Stimulated activated CD4-positive, alpha-beta T cell treated with anti-CD3 and anti-CD28 coated beads, Interleukin-12 subunit alpha, Interleukin-12 subunit beta, amount 100 ng/mL, for 4 hours (primary cell): ENCODE results near the gene PDLIM4.

Experiments used
- DNase-seq: peaks from one replicate; pipeline ENCODE4 v3.0.0-alpha.2; 2020

The PDLIM4 gene

DNA sequence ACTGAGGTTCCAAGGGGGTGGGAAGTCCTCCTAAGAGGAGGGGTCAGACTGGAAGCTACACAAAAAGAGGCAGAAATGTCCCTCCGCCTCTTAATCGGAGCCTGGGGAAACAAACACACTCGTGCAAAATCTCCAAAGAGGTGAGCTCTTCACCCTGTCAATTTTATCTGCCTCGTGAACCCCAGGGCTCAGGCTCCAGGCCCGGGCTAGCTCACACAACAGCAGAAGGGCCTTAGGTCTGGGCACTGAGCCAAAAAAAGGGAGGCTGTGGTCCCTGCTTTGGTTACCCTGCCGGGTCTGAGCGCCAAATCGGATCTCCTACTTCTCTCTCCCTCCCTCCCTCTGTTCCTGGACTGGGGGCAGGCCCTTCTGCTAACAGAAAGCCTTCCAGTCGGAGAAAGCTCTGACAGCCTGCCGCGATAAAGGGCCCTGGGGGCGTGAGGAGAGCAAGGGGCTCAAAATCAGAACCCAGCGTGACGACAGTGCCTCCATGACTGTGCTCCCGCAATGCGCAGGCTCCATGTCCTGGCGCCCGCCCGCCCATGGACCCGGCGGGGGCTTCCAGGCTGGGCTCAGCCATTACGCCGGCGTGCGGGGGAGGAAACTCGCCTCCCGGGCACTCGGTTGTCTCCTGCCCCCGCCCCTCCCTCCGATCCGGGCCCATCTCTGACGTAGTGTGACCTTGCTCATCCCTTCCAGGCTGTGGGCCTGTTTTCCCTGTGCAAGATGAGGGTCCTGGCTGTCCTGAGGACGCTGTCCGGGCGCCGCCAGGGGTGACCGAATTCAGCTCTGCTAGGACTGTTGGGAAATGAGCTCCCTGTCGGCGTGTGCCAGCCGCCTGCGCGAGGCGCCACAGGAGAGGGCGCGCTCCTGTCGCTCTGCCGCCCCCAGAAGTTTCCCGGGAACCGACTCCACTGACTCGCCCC is 35.8 kb downstream of the PDLIM4 start:
- DNase-seq, result peak; percentile 76

DNA sequence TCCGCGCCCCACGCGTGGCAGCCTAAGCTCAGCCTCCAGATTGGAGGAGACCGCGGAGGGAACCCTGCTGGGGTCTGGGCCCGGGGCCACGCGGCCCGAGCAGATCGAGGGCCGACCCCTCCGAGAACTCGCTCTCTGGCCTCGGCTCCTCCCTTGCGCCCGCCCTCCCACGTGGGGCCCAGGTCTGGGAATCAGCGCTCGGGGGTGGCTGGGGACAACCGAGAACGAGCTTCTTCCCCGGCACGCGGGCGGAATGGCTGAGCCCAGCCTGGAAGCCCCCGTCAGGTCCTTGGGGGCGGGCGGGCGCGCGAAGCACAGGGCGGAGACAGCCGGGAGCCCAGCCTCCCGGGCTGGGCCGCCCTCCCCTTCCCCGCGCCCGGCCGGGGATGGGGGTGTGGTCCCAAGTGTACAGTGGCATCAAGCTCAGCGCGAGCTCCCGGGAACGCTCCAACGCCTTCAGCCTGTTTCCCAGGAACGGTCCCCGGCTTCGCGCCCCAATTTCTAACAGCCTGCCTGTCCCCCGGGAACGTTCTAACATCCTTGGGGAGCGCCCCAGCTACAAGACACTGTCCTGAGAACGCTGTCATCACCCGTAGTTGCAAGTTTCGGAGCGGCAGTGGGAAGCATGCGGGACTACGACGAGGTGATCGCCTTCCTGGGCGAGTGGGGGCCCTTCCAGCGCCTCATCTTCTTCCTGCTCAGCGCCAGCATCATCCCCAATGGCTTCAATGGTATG is 36.7 kb downstream of the PDLIM4 start, which contains the start of gene SLC22A4:
Gene SLC22A4, plus strand, starts transcription at position 403 of the 736 bp plus-strand sequence. Its CDS starts 223 bp downstream, at position 626.
- peak; percentile 77 for DNase-seq

DNA sequence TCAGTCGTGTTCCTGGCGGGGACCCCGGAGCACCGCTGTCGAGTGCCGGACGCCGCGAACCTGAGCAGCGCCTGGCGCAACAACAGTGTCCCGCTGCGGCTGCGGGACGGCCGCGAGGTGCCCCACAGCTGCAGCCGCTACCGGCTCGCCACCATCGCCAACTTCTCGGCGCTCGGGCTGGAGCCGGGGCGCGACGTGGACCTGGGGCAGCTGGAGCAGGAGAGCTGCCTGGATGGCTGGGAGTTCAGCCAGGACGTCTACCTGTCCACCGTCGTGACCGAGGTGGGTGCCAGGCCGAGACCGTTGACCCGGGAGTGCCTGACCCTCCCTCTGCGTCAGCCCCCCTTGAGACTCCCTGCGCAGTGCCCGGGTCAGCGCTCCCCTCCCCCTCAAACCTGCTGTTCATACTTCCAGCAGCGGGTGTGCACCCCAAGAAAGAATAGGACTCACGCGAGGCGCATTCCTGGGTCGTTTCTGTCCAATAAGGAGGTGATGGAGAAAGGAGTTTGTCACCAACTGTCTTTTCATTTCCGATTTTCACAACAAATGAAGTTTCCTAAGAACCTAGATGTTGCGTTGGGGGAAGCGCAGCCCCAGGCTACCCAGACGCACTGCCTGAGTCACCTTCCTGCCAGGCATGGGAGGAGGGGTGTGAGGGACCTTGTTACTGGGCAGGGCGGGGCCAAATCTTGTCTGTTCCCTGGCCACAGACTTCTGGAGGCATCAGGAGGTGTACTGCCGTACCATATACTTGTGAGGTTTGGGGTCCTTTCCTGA is 37.4 kb downstream of the PDLIM4 start:
- DNase-seq, result peak; percentile 72

DNA sequence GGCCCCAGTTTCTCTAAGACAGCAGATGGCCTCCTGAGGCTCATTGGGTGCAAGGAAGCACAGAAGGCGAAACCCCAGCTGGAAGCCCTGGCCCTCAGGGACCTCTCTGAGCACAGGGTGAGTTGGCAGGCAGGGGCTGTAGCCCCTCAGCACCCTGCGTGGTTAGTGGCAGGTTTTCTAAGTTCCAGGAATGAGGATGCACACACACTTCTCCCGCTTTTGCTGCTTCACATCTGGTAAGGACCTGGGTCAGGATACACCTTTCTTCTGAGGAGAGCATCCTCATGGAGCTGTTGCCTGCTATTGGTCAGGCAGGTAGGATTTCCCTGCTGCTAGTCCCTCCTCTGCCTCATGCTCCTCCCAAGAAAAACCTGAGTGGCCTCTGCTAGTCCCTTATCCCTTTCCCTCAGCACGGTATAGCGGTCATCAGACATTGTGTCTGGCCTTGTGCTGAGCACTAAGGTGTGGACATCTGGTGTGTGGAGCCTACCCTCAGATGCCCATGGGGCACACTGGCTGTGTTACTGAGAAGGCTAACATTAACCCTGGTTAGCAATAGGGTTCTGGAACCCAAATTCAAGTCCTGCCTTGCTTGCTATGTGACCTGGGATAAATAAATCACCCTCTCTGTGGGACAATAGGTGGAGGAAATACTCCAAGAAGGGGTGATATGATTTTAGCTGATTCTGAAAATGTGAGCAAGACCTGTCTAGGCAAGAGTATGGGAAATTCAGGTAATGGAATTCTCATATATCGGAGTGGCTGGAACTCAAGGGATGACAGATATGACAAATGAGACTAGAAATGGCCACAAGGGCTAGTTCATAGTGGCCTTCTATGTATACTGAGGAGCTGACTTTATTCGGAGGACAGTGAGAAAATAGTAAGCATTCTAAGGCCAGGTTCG is 38.3 kb downstream of the PDLIM4 start:
- DNase-seq, result no peak

DNA sequence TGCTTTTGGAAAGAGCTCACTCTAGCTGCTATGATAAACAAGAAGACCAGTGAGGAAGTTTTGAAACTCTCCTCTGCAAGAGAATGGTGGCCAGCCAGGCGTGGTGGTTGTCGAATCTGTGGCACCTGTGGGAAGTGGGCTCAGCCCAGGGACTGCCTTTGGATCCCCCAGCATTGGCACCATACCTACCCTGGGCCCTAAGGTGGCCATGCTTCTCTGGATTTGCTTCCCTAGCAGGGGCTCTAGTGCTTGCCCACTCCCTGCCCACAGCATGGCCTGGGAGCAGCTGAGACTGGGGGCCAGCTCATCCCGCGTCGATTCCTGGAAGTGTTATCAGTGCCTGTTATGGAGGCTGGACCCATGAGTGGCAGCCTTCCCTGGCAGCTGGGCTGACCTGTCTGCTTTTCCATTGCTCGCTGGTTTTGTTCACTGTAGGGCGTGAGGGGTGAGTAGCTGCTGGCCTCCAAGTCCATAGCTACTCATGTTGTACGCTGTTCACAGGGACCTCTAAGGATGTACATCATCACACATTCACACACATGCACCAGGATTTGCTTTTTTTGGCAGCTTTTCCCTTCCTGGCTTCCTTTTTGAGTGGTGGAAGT is 39.0 kb downstream of the PDLIM4 start:
- no peak for DNase-seq

DNA sequence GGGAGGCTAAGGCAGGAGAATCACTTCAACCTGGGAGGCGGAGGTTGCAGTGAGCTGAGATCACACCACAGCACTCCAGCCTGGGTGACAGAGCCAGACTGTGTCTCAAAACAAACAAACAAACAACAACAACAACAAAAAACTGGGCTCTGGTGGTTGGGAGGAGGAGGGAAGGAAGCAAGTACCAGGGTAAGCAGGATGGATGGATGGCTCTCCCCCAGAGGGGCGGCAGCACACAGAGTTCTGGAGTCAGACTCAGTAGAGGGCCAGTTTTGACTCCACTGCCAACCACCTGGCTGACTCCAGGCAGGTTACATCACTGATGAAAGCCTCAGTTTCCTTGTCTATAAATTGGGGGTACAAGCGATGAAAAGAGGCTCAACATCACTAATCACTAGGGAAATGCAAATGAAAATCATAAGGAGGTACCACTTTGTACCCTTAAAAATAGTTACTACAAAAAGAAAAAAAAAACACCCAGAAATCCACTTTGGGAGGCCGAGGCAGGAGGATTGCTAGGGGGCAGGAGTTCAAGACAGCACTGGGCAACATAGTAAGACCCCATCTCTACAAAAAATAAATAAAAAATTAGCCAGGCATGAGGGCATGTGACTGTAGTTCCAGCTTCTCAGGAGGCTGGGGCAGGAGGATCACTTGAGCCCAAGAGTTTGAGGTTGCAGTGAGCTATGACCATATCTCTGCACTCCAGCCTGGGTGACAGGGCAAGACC is 39.9 kb downstream of the PDLIM4 start:
- no peak for DNase-seq

DNA sequence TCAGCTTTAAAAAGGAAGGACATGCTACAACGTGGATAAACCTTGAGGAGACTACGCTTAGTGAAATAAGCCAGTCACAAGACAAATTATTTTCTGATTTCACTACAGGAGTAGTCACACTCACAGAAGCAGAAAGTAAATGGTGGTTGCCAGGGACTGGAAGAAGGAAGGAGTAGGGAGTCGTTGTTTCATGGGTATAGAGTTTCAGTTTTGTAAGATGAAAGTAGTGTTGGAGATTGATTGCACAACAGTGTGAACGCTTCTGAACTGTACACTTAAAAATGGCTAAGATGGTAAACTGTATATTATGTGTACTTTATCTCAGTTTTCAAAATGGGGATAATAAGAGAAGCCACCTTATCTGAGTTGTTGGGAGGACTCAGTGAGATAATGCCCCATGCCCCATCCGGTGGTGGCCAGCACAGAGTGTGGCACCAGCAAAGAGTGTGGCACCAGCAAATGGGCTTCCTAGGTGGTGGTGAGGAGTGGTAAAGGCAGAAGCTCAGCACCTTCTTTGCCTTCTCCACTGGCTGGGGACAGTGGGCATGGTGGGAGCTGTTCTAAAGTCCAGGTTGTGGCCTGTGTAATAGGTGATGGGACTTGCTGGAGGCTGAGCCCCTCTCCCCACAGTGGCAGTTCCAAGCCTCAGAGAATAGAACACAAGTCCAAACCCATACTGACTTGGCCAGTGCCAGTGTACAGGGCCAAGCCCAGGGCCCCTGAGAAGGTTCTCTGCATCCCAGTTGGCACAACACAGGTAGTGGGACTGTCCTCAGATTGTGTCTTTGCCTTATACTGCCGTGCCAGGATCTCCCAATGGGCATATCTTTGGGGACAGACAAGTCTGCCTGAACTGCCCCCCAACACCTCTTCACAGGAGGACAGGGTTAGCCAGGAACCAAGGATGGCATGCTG is 41.1 kb downstream of the PDLIM4 start:
- DNase-seq, result no peak

DNA sequence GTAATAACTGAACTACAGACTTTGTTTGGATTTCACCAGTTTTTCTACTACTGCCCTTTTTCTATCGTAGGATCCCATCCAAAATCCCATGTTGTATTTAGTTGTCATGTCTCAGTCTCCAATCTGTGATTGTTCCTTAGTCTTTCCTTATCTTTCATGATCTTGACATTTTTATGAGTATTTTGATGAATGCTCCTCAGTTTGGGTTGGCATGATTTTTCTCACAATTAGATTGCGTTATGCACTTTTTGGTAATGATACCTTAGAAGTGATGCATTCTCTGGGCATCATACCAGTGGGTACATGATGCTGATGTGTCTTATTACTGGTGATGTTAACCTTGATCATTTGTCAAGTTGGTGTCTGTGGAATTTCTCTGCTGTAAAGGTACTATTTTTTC is 42.4 kb downstream of the PDLIM4 start:
- DNase-seq, result no peak

DNA sequence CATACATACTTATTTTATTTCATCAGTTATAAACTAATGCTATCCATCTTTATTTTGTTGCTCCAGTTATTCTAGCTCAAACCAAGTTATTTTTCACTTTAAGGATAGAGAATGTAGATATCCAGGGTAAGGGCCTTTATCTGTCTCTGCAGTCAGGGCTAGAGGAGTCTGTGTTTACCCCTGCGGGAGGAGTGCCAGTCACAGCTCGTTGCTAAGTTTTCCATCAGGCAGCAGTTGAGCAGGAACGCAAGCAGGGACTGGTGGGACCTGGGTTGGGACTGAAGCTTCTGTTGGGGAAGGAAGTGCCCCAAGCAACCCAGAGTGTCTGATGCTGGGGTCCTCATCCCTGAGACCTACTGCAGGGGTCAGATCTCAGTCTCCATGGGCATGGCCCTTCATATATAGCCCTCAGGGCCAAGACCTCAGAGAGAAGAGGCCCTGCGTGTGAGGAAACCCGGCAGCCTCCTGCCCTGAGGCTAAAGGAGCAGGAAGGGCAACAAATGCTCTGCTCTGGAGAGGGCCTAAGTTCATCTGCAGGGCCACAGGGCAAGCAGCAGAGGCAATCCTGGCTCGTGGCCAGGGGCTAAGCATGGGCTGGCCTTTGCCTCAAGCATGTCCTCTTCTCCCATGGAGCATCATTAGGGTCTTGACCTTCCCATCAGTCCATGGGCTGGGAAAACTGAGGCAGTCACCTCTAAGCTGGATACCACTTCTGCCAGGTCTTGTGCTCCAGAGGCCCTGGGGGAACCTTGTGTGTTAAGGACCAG is 43.3 kb downstream of the PDLIM4 start:
- no peak for DNase-seq

DNA sequence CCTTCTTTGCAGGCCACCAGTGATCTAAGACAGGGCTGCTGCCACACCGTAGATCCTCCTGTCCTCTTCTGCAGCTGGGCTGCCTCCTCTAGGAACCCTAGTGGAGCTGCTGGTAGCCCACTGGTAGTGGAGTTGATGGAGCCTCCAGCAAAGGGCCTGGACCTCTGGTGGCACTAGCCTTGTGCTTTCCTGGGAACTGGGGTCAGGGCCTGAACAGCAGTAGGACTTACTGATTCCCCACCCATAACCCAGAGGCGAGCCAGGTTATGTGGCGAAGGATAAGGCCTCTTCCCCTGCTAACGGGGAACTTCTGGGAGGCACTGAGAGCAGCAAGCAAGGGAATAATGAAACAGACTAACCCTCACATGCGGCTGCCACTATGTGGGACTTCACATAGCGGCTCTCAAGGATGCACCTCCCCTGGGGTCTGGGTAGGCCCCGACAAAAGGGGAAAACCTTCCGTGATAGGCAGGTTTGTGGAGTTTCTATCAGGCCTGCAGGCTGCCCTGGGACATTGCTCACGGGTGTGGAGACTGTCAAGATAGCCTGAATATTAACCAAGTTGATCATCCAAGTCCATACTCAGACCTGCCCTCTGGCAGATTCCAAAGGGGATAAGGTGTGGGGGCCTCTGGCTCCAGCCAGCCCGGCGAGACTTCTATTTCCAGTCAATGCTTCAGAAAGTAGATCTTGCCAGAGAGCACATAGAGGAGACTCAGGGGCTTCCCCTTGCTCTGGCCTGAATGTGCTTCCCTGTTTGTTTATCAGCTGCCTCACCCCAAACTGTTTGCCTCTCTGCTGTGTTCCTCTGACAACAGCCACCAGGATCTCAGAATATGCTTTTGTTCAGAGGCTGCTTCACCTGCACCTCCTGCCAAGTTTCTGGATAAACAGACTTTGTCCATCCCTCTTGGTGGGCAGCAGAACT is 44.1 kb downstream of the PDLIM4 start:
- no peak for DNase-seq

DNA sequence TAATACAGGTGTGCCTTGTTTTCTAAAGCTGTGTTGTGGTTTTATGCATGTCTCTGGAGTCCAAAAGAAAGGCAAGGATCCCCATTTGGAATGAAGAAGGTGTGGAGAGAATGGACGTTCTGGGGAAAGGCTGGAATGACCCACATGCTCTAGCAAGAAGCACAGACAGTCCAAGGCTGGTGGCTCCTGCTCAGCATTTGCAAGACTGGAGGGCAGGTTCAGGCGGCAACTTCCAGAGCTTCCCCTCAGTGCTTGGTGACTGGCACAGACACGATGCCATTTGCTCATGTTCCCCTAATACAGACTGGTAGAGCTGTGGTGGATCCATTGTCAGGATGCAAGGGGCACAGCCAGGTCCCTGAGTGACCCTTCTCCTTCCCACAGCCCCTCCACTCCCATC is 44.9 kb downstream of the PDLIM4 start:
- no peak for DNase-seq

DNA sequence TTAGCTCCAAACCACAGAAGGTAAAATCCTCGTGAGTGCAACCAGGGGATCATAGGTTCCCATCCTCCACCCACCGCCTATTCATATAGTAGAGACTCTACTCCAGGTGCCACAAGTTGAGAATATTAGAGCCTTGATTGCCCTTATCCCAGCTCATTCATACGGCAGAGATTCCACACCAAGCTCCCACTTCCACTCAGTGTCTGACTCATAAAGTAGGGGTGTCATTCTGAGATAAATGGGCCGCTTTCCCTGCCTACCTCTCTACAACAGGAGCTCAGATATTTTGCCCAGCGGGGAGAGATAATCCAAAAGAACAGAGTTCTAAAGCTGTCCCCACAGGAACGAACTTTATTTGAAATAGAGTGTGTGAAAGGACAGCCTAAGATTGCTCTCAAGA is 46.1 kb downstream of the PDLIM4 start:
- no peak for DNase-seq

DNA sequence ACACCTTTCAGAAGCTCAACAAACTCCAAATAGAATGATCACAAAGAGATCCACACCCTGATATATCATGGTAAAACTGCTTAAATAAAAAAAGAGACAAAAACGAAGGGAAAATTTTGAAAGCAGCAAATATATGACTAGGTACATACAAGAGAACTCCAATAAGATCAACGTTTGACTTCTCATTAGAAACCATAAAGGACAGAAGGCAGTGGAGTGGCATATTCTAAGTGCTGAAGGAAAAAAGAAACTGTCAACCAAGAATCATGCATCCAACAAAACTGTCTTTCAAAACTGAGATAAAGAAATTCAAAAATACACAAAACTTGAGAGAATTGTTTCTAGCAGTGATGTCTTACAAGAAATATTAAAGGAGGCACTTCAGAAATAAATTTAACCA is 47.9 kb downstream of the PDLIM4 start:
- DNase-seq, result no peak

DNA sequence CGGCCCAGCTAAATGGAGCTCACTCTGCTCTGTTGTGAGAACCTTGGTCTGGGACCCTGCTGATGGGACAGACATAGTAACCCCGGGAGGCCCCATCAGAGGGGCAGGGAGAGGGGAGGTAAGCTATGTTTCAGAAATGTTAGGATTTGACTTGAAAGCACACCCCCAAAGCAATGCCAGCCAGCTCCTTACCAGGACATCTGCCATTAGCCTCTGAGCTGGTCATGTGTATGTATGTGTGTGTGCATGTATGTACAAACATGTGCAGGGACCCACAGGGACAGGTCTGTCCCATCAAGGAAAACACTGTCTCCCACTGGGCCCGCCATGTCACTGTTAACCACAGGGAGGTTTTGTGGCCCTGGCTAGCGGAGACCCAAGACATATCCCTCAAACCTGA is 51.2 kb downstream of the PDLIM4 start:
- no peak for DNase-seq

DNA sequence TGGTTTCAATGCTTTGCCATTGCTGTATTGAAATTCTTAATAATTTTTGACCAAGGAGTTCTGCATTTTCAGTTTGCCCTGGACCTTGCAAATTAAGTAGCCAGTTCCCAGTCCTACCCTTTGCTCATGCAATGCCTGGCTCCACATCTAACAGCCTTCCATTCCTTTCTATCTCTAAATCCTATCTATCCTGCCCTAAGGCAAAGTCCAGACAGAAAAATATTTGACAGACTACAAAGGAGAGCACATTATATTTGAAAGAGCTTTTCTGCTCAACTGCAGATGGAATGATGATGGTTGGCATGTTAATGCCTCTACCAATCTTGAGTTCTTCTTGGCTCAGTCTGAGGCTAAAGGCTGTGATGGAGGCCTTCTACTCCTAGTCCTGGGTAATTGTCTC is 52.2 kb downstream of the PDLIM4 start:
- DNase-seq, result no peak

DNA sequence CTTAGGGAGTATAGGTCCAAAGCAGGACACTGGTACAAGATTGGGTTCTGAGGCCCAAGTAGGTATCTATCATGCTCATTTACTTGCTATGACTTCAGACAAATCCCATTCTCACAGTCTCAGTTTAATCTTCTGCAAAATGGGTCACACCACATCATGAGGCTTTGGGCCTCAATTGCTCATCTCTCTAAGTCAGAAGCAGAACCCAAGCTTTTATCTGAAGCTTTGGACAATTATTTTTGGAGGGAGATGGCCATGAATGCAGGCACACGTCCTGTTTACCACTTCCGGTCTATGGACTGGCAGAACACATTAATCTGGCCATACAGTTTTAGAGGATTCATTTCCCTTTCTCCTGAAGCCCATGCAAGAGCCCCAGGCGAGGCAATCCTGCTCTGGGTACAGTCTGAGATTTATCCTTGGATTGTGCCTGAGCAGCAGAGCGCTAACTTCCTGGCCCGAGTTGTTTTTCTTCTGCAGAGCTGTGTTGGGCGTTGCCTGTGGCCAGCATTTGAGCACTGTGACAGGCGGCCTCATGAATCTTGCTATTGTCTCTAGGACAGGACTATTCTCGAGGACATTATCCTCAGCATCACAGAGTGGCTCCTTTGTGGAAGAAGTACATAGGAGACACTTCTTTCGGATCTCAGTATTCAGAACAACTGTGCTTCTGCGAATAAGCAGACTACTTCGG is 52.8 kb downstream of the PDLIM4 start:
- DNase-seq, result no peak

DNA sequence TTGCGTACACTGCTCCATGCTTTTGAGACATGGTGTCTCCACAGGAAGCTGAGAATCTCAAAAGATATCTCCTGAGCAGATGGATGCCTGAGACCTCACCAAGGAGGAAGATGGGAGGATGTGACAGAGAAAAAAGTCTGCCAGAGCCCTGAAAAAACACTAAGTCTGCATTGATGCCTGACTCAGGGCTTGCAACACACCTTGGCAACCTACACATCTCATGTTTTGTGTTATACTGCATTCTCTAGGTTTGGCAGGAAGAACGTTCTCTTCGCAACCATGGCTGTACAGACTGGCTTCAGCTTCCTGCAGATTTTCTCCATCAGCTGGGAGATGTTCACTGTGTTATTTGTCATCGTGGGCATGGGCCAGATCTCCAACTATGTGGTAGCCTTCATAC is 55.9 kb downstream of the PDLIM4 start:
- no peak for DNase-seq
